HCT116 (cell line): ENCODE data around the gene RNGTT. TPM values are rescaled to one million over a fixed set of nuclear protein-coding genes. Genes with fewer than 3 reads are reported as not detected.

Experiments
- ATAC-seq: fragments of 200-7000 bp; cut with Tn5 transposase; 2 replicates; pipeline ENCODE4 v1.9.1; 2020; ENCODE audit warnings: mild to moderate bottlenecking, moderate library complexity
- BruUV-seq: library from RNA; stranded (reverse); fragments of 400-500 nt; replicated peaks from 2 replicates; lab custom pipeline; 2021; lab: Mats Ljungman, UMichigan
- CTCF ChIA-PET: fragments of 300-600 bp; sonication (Branson Sonifier 250); formaldehyde crosslinking; loops from one replicate; lab custom pipeline; 2021; ENCODE audit warnings: antibody characterized with exemption; lab: Charles Lee
- POLR2A ChIA-PET: fragments of 300-600, 350-600 bp; sonication (Branson Sonifier 250); formaldehyde crosslinking; loops from one replicate; lab custom pipeline; 2021; ENCODE audit warnings: antibody characterized with exemption; lab: Charles Lee
- RAD21 ChIA-PET, 2 experiments: fragments of 300-600 bp; sonication (Branson Sonifier 250); formaldehyde crosslinking; loops; one replicate each; lab custom pipeline; 2023; ENCODE audit warnings: low total read pairs in 2 of 2; ENCODE audit not compliant: uncharacterized antibody in 2 of 2, unreplicated experiment in 2 of 2, low non-redundant PET in 1 of 2; lab: Charles Lee
- DNase-seq: peaks from one replicate; pipeline ENCODE4 v3.0.0-alpha.2; 2010; ENCODE audit warnings: low read depth, low spot score
- H2AFZ ChIP-seq: fragments of 200-600 bp; shearing (Covaris generic), sonication (generic); 2 replicates; pipeline ENCODE4 v1.6.1; 2017; ENCODE audit warnings: low read depth, mixed run types, mixed read lengths, antibody characterized with exemption, low read length; ENCODE audit not compliant: poor library complexity, severe bottlenecking
- H3K27ac ChIP-seq: 2 replicates; pipeline ENCODE4 v1.5.1; 2012; ENCODE audit warnings: low read depth, low read length
- H3K27me3 ChIP-seq: fragments of 200-600 bp; sonication (generic); 2 replicates; pipeline ENCODE4 v1.6.1; 2016; ENCODE audit warnings: mixed run types, low read length, mixed read lengths; ENCODE audit not compliant: insufficient read depth
- H3K36me3 ChIP-seq, 2 experiments: fragments of 200-500 bp in 1 of 2; fragments of 200-600 bp in 1 of 2; sonication (Bioruptor generic) in 1 of 2; sonication (generic) in 1 of 2; 2 replicates each; pipeline versions ENCODE4 v1.5.1 to v1.6.1; 2014 to 2016; ENCODE audit warnings: low read length in 2 of 2, inconsistent platforms in 1 of 2, mixed read lengths in 1 of 2, mixed run types in 1 of 2; ENCODE audit not compliant: insufficient read depth in 2 of 2, control insufficient read depth in 1 of 2
- H3K4me1 ChIP-seq, 2 experiments: fragments of 200-600 bp in 1 of 2; sonication (generic) in 1 of 2; 2 replicates each; pipeline versions ENCODE4 v1.5.1 to v1.6.1; 2012 to 2017; ENCODE audit warnings: low read length in 2 of 2, inconsistent platforms in 1 of 2, mild to moderate bottlenecking in 1 of 2, mixed read lengths in 1 of 2, mixed run types in 1 of 2, moderate library complexity in 1 of 2; ENCODE audit not compliant: insufficient read depth in 2 of 2, control insufficient read depth in 1 of 2
- H3K4me2 ChIP-seq: fragments of 200-600 bp; sonication (generic); 2 replicates; pipeline ENCODE4 v1.6.1; 2017; ENCODE audit warnings: mixed run types, low read length, mixed read lengths
- H3K4me3 ChIP-seq, 2 experiments: fragments of 200-600 bp in 1 of 2; sonication (generic) in 1 of 2; replicated peaks in 1 of 2; 2 replicates each; pipeline ENCODE4 v1.5.1; 2011 to 2016; ENCODE audit warnings: low read length in 2 of 2, control low read depth in 1 of 2, low read depth in 1 of 2, mild to moderate bottlenecking in 1 of 2, mixed read lengths in 1 of 2, mixed run types in 1 of 2
- H3K79me2 ChIP-seq: fragments of 200-600 bp; sonication (generic); 2 replicates; pipeline ENCODE4 v1.6.1; 2017; ENCODE audit warnings: mild to moderate bottlenecking, mixed run types, low read length, moderate library complexity, mixed read lengths; ENCODE audit not compliant: insufficient read depth
- H3K9ac ChIP-seq: fragments of 200-600 bp; sonication (generic); 2 replicates; pipeline ENCODE4 v1.6.1; 2016; ENCODE audit warnings: low read length, mixed read lengths
- H3K9me2 ChIP-seq: fragments of 200-600 bp; sonication (generic), shearing (Covaris generic); 2 replicates; pipeline ENCODE4 v1.6.1; 2017; ENCODE audit warnings: mixed run types, mild to moderate bottlenecking, moderate library complexity; ENCODE audit not compliant: insufficient read depth
- H3K9me3 ChIP-seq, 2 experiments: fragments of 200-500 bp in 1 of 2; fragments of 200-600 bp in 1 of 2; sonication (Bioruptor generic) in 1 of 2; sonication (generic) in 1 of 2; 2 replicates each; pipeline ENCODE4 v1.6.1; 2014 to 2017; ENCODE audit warnings: low read length in 2 of 2, mixed read lengths in 2 of 2, inconsistent platforms in 1 of 2, low read depth in 1 of 2, mild to moderate bottlenecking in 1 of 2, mixed run types in 1 of 2, moderate library complexity in 1 of 2; ENCODE audit not compliant: control insufficient read depth in 1 of 2, insufficient read depth in 1 of 2
- H4K20me1 ChIP-seq: fragments of 200-600 bp; sonication (generic), shearing (Covaris generic); 2 replicates; pipeline ENCODE4 v1.6.1; 2017; ENCODE audit warnings: mixed run types, mild to moderate bottlenecking, moderate library complexity; ENCODE audit not compliant: insufficient read depth
- ATF3 ChIP-seq: IDR thresholded peaks from 2 replicates; pipeline ENCODE4 v1.6.1; 2012
- CTCF ChIP-seq, 3 experiments: fragments of 200-600 bp in 1 of 3; sonication (generic) in 1 of 3; IDR thresholded peaks in 2 of 3; conservative IDR thresholded peaks in 1 of 3; 2 replicates each; pipeline ENCODE4 v1.5.1; 2012 to 2017; ENCODE audit warnings: low read depth in 2 of 3, low read length in 2 of 3, antibody characterized with exemption in 1 of 3, borderline replicate concordance in 1 of 3, control low read depth in 1 of 3, mild to moderate bottlenecking in 1 of 3, mixed read lengths in 1 of 3, mixed run types in 1 of 3, moderate library complexity in 1 of 3; ENCODE audit not compliant: insufficient read depth in 1 of 3
- EZH2phosphoT487 ChIP-seq: fragments of 200-600 bp; IDR thresholded peaks from 2 replicates; pipeline ENCODE4 v1.6.1; 2018; ENCODE audit warnings: antibody characterized with exemption, borderline replicate concordance
- FOSL1 ChIP-seq: IDR thresholded peaks from 2 replicates; pipeline ENCODE4 v1.6.1; 2012; ENCODE audit warnings: low read depth
- JUND ChIP-seq: IDR thresholded peaks from 2 replicates; pipeline ENCODE4 v1.6.1; 2012
- MAX ChIP-seq: IDR thresholded peaks from 2 replicates; pipeline ENCODE4 v1.6.1; 2012
- POLR2A ChIP-seq: IDR thresholded peaks from 2 replicates; pipeline ENCODE4 v1.7.0; 2011; ENCODE audit warnings: borderline replicate concordance; ENCODE audit not compliant: insufficient read depth, insufficient read length; ENCODE audit errors: extremely low read depth
- POLR2AphosphoS5 ChIP-seq: IDR thresholded peaks from 2 replicates; pipeline ENCODE4 v1.6.1; 2011; ENCODE audit warnings: mild to moderate bottlenecking, low read depth, low read length, moderate library complexity
- SRF ChIP-seq: IDR thresholded peaks from 2 replicates; pipeline ENCODE4 v1.6.1; 2012; ENCODE audit warnings: low read depth
- TCF7L2 ChIP-seq: IDR thresholded peaks from 2 replicates; pipeline ENCODE4 v1.7.0; 2011; ENCODE audit warnings: borderline replicate concordance, inconsistent platforms; ENCODE audit not compliant: insufficient read depth, insufficient read length; ENCODE audit errors: extremely low read depth
- ZNF274 ChIP-seq: fragments of 200-500 bp; sonication (Bioruptor generic); IDR thresholded peaks from 2 replicates; pipeline ENCODE4 v1.6.1; 2014; ENCODE audit warnings: mild to moderate bottlenecking, low read depth, low read length, inconsistent platforms
- intact Hi-C: fragments of 100-400 bp; cut with micrococcal nuclease; formaldehyde crosslinking; loops from 2 replicates; pipeline ENCODE4 v1.10.0; 2022
- total RNA-seq: library from RNA; stranded (reverse); gene quantifications from one replicate; pipeline ENCODE4 v1.2.1, GENCODE V29; 2021; ENCODE audit not compliant: unreplicated experiment
- TF ChIP-seq, protein P1 (sequence below): IDR thresholded peaks from 2 replicates; pipeline ENCODE4 v1.6.1; 2011; ENCODE audit warnings: mild to moderate bottlenecking, low read length, moderate library complexity; ENCODE audit not compliant: insufficient replicate concordance; ENCODE audit errors: extremely low read depth

Gene RNGTT
- total RNA-seq, 1 experiment from 2014 or later, result 23.0 TPM

DNA sequence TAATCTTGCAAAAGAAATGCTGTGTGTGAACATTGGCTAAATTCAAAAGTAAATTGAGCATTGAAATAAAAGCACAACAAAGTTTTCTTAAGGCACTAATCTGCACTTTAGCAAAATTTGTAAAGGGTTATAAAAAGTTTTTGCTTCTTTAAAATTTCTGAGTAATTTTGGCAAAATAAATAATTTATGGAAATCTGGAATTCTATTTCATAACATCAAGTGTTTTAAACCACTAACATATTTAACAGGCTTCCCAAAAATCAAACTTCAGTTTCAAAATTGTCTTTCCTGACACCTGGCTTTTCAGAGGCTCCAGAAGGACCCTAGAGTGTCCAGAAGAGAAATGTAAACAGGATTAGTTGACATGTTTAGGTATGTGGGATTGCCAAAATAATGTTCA, 4.5 kb upstream of the RNGTT start:
- no TSS peak for BruUV-seq
- ChIA-PET POLR2A (no interaction called here), CTCF (interaction anchor here (1.5 kb wide), 1 partner anchor 15 kb away, joined by 3 read pairs; no protein-coding TSS in a partner anchor)
- no peaks in the 10 kb centered on the region for H3K27me3 ChIP-seq
- peaks cover 4 to 7% of the 10 kb centered on the region in 2 experiments; a peak in 2 of 4 replicates for H3K4me1 ChIP-seq
- DNase-seq, result no peak
- no peak for ATAC-seq
- no peaks in the 10 kb centered on the region for H3K36me3 ChIP-seq
- H3K9me2 ChIP-seq, result no peaks in the 10 kb centered on the region
- TF ChIP-seq POLR2AphosphoS5 (no peak), SRF (no peak), CTCF (IDR thresholded peaks at IDR 0.05 in 2 of 3, conservative IDR thresholded peaks at IDR 0.05 in 1 of 3; ENCODE audit: borderline replicate concordance in 1 of 3, insufficient read depth in 1 of 3, low read depth in 2 of 3, low read length in 2 of 3) (no peak), ATF3 (no peak), EZH2phosphoT487 (no peak), FOSL1 (no peak), TCF7L2 (no peak)
- TF ChIP-seq, all 23 proteins: peak for 0
- peaks cover 5% of the 10 kb centered on the region for H3K79me2 ChIP-seq
- H3K4me3 ChIP-seq, result no peak overlapping the region
- no peak overlapping the region for H3K9ac ChIP-seq
- intact Hi-C loops, result no loop called here
- RAD21 ChIA-PET, result no interaction called here
- no peaks in the 10 kb centered on the region for H4K20me1 ChIP-seq
- H3K27ac ChIP-seq, result no peak overlapping the region
- no peak overlapping the region for H2AFZ ChIP-seq
- no peaks in the 10 kb centered on the region for H3K9me3 ChIP-seq
- no peak overlapping the region for H3K4me2 ChIP-seq

GRCh38 chr6:88965691-88966090, 2.3 kb upstream of the RNGTT start:
- no peaks in the 10 kb centered on the region for H3K27me3 ChIP-seq
- no peak overlapping the region for H3K9ac ChIP-seq
- H3K36me3 ChIP-seq, result no peaks in the 10 kb centered on the region
- RAD21 ChIA-PET, result no interaction called here
- intact Hi-C loops, result no loop called here
- DNase-seq (no peak), ATAC-seq (no peak)
- no peak overlapping the region for H3K27ac ChIP-seq
- H2AFZ ChIP-seq, result no peak overlapping the region
- BruUV-seq, result no TSS peak
- POLR2A ChIA-PET, result no interaction called here
- no peak overlapping the region for H3K4me2 ChIP-seq
- no peak overlapping the region for H3K4me3 ChIP-seq
- H4K20me1 ChIP-seq, result no peaks in the 10 kb centered on the region
- no peaks in the 10 kb centered on the region for H3K9me2 ChIP-seq
- CTCF ChIA-PET, result no interaction called here
- H3K9me3 ChIP-seq, result no peaks in the 10 kb centered on the region
- H3K4me1 ChIP-seq, result peaks cover 4 to 13% of the 10 kb centered on the region in 2 experiments; a peak in 2 of 4 replicates
- peaks cover 27% of the 10 kb centered on the region for H3K79me2 ChIP-seq
- TF ChIP-seq JUND (no peak), SRF (no peak), CTCF (IDR thresholded peaks at IDR 0.05 in 2 of 3, conservative IDR thresholded peaks at IDR 0.05 in 1 of 3; ENCODE audit: borderline replicate concordance in 1 of 3, insufficient read depth in 1 of 3, low read depth in 2 of 3, low read length in 2 of 3) (no peak), ZNF274 (no peak), POLR2A (no peak), MAX (no peak), ATF3 (no peak)
- TF ChIP-seq, protein P1, sequence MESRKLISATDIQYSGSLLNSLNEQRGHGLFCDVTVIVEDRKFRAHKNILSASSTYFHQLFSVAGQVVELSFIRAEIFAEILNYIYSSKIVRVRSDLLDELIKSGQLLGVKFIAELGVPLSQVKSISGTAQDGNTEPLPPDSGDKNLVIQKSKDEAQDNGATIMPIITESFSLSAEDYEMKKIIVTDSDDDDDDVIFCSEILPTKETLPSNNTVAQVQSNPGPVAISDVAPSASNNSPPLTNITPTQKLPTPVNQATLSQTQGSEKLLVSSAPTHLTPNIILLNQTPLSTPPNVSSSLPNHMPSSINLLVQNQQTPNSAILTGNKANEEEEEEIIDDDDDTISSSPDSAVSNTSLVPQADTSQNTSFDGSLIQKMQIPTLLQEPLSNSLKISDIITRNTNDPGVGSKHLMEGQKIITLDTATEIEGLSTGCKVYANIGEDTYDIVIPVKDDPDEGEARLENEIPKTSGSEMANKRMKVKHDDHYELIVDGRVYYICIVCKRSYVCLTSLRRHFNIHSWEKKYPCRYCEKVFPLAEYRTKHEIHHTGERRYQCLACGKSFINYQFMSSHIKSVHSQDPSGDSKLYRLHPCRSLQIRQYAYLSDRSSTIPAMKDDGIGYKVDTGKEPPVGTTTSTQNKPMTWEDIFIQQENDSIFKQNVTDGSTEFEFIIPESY, result no peak
